ENCODE results near the gene PTCD1.

Gene PTCD1

GRCh38 chr7:99457650-99458493, 19.3 kb upstream of the PTCD1 start:
- TF ChIP-seq CTCF (conservative IDR thresholded peaks at IDR 0.05): no peak
- no peak overlapping the region for H3K27ac ChIP-seq

- no peak overlapping the region for H3K27ac ChIP-seq
- no peak for TF ChIP-seq CTCF (conservative IDR thresholded peaks at IDR 0.05)
Measured at GRCh38 chr7:99457050-99457649, 18.6 kb upstream of the PTCD1 start.

GRCh38 chr7:99456288-99456687, 17.7 kb upstream of the PTCD1 start:
- no peak overlapping the region for H3K27ac ChIP-seq
- no peak for TF ChIP-seq CTCF (conservative IDR thresholded peaks at IDR 0.05)

GRCh38 chr7:99455874-99456273, 17.3 kb upstream of the PTCD1 start:
- H3K27ac ChIP-seq: no peak overlapping the region
- TF ChIP-seq CTCF (conservative IDR thresholded peaks at IDR 0.05): no peak

GRCh38 chr7:99453105-99453504, 14.5 kb upstream of the PTCD1 start:
- no peak for TF ChIP-seq CTCF (conservative IDR thresholded peaks at IDR 0.05)

GRCh38 chr7:99452541-99452940, 13.9 kb upstream of the PTCD1 start:
- H3K27ac ChIP-seq: no peak overlapping the region
- TF ChIP-seq CTCF (conservative IDR thresholded peaks at IDR 0.05): no peak

More at GRCh38 chr7:99453105-99453504, 14.5 kb upstream of the PTCD1 start:
- no peak overlapping the region for H3K27ac ChIP-seq

GRCh38 chr7:99451936-99452335, 13.3 kb upstream of the PTCD1 start:
- H3K27ac ChIP-seq: no peak overlapping the region
- TF ChIP-seq CTCF (conservative IDR thresholded peaks at IDR 0.05): no peak

All from VCaP (cell line).